ENCODE results near the gene TRMT1. TPM values are rescaled to one million over a fixed set of nuclear protein-coding genes. Genes with fewer than 3 reads are reported as not detected.

The TRMT1 gene
- total RNA-seq, 1 donor from 2014 or later: 35.0 TPM

DNA sequence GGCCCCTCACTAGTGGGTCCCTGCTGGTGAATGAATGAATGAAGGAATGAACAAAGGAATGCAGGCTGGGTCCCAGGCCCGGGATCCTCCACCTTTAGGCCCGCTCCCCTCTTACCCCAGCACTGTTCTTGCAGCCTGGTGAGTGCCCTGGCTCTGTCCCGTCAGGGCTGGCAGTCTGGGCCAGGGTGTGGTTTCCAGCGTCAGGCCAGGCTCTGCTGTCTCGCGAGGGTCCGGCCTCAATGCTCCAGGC lies 14.2 kb downstream of the TRMT1 start:
- no peak for DNase-seq (ENCODE audit: low spot score)

DNA sequence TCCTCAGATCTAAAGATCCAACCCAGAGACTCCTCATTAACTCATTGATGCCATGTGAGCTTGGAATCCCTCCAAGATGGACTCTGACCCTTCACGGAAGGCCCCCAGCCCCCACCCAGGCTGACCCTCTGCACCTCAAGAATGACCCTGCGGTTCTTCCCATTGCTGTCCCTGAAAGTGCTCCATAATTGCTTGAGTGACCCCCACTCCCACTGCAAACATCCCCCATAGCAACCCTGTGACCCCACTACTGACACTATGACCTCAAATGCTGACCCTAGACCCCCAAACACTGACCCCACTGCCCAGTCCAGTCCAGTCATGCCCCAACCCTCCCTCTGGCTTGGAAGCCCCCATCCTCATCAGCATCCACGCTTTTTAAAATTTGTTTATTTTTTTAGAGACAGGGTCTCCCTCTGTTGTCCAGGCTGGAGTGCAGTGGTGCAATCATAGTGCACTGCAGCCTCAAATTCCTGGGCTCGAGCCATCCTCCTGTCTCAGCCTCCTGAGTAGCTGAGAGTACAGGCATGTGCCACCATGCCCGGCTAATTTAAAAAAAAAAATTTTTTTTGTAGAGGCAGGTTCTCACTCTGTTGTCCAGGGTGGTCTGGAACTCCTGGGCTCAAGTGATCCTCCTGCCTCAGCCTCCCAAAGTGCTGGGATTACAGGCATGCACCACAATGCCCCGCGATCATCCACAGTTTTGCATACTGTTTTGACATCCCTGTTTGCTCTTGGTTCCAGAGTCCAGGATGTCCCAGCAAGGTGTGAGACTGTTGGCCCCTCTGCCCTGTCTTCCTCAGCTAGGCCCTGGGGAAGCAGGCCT lies 14.7 kb downstream of the TRMT1 start:
- no peak for DNase-seq (ENCODE audit: low spot score)

DNA sequence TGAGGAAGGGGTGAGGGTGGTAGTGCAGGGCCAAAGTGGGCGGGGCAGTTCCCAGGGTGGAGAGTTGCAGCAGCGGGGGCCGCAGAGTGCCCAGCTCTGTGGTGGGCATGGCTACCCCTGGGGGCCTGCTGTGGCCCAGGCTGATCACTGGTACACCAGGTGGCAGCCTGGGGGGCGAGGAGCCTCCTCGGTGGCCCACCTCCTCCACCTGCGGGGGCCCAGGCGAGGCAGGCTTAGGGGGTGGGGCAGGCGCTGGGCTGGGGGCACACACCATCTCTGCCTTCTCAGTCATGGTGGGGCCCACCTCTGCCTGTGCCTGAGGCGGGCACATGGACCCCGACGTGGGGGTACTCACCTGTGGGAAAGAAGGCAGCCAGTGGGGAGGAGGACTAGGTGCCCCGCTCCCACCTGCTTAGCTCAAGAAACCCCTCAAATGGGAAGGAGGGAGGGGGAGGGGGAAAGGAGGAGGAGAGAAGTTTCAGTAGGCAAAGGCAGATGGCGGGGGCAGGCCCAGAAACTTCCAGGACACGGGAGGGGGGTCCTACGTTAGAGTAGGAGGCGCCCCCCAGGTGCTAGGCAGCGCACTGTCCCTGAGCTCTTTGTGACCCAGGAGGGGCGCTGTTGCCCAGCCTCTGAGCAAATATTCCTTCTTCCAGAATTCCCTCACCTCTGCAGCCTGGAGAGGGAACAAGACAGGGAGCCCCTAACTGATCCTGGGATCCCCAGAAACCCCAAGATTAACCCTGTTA lies 15.5 kb downstream of the TRMT1 start:
- no peak for DNase-seq (ENCODE audit: low spot score)

DNA sequence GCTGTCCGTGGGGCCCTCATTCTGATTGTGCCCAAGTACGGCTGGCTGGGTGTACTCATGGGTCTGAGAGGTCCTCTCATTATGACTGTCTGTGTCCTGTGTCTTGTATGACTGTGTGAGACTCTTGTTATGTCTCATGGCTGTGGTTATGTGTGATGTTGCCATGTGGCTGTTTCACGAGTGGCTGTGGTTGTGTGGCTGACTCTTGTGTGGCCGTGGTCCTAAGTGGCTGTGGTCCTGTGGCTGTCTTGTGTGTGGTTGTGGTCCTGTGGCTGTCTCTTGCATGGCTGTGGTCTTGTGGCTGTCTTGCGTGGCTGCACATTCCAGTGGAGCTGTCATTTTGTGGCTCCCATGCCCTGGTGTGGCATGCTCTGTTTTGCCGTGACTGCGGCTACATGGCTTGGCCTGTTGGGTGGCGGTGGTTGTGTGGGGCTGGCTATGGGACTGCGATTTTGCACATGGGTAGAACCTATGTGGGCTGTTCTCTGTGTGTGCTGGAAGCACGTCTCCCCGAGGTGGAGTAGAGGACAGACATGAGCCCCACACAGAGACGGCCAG lies 16.4 kb downstream of the TRMT1 start:
- DNase-seq (ENCODE audit: low spot score): no peak

DNA sequence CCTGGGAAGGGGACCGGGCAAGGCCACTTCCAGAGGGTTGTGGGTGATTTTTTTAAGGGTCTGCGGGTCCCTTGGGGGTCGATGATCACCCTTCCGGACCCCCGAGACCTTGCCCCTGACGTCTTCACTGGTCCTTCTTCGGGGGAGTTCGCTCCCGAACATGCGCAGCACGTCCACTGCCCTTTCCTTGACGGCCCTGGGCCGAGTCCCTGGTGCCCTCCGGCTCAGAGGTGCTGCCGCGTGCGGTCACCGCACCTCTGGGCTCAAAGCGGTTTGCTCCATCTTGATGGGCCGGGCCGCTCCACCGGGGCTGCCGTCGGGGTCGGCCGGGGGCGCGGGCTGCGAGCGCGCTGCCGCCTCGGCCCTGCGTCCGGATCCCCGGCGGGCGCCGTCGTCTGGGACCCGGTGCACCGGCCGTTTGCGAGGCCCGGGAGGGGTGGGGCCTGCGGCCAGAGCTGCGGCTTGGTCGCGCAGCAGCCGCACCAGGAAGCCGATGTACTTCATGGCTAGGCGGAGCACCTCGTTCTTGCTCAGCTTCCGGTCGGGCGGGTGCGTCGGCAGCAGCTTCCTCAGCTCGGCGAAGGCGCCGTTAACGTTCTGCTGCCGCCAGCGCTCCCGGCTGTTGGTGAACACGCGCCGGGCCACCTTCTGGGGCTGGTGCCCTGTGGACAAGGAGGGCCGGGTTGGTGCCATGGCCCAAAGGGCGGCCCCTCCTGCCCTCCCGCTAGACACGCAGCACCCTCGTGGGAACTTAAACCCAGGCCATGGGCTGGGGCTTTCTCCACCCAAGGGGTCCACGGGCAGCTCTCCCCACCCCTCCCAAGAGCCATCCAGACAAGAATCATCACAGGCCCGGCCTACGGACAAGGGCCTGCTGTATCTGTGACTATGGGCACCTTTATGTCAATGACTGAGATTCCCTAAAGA lies 17.2 kb downstream of the TRMT1 start:
- DNase-seq (ENCODE audit: low spot score): peak; percentile 65

DNA sequence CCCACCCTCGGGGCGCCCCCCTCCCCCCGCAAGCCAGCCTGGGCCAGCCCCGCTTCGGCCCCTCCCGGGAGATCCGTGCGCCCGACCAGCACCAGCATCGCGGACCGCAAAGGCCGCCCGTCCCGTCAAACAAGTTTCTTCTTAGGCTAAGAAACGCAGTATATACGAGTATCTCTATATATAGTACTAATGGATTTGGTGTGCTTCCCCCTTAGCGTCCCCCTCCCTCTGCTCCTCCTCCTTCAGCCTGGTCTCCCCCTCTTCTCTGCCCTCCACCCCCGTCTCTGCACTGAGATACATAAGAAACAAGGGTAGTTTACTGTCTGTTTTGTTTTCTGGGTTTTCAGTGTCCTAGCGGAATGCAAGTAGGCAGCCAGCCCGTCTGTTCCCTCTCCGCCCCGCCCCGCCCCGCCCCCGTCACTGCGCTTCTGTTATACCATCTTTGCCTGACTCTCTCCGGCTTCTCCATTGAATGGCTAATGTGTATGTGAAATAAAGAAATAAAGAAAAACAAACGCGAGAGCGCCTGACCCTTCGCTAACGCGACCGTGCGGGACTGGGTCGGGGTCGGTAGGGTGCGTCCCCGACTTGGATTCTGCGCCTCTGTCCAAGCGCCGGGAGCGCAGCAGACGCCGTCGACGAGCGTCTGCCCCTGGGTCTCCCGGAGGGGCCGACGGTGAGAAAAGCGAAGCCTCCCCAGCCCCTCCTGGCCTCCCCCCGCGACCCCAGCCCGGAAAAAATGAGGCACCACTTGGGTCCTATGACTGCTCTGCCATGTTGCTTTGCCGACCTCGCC lies 18.1 kb downstream of the TRMT1 start:
- DNase-seq (ENCODE audit: low spot score): no peak

DNA sequence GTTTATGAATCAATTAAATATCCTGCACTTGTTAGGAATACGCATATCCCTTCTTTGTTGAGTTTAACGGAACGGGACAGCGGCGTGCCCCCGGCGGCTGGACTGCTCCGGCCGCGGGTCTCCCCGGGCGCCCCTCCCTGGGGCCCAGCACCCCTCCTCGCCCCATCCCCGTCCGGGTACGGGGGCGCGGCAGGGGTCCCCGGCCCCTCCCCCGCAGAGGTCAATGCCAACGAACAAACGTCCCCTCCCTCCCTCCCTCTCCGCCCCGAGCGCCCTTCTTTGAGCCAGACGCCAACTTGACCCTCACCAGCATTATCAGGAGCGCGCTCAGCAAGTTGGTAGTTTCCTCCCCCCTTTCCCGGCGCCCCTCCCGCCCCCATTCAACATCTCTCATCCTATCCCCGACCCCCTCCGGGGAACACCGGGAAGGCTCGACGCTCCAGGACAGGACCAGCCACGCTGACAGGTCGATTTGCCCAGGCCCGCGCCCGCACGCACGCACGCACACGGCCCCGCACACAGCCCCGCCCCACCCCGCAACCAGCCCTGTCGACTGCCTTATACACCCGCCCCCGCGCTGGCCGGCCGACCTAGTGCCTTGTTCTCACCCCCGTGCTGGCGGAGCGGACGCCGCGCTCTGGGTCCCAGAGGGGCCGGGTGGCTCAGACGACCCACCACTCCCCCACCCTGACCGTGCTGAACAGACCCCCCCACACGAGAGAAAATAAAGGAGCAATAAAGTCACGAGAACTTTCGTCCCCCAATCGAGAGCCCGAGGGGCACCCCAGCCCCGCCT lies 18.9 kb downstream of the TRMT1 start:
- no peak for DNase-seq (ENCODE audit: low spot score)

DNA sequence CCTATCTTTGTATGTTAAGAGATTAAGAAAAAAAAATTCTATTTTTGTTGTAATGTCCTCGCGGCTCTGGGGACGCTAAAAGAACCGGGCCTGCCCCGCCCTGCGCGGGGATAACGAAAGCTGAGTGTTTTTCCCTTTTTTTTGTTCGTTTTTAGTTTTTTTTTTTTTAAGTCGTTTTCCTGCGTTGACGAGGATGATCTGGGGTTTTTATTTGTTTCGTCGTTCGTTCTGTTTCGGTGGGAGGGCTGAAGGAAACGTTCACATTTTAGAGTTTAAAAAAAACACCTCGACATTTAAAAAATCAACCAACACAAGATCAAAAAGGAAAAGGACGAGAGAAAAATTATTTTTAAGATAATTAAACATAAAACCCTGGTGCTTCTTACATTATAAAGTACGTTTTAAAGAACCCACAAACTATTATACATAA lies 19.5 kb downstream of the TRMT1 start:
- no peak for DNase-seq (ENCODE audit: low spot score)

DNA sequence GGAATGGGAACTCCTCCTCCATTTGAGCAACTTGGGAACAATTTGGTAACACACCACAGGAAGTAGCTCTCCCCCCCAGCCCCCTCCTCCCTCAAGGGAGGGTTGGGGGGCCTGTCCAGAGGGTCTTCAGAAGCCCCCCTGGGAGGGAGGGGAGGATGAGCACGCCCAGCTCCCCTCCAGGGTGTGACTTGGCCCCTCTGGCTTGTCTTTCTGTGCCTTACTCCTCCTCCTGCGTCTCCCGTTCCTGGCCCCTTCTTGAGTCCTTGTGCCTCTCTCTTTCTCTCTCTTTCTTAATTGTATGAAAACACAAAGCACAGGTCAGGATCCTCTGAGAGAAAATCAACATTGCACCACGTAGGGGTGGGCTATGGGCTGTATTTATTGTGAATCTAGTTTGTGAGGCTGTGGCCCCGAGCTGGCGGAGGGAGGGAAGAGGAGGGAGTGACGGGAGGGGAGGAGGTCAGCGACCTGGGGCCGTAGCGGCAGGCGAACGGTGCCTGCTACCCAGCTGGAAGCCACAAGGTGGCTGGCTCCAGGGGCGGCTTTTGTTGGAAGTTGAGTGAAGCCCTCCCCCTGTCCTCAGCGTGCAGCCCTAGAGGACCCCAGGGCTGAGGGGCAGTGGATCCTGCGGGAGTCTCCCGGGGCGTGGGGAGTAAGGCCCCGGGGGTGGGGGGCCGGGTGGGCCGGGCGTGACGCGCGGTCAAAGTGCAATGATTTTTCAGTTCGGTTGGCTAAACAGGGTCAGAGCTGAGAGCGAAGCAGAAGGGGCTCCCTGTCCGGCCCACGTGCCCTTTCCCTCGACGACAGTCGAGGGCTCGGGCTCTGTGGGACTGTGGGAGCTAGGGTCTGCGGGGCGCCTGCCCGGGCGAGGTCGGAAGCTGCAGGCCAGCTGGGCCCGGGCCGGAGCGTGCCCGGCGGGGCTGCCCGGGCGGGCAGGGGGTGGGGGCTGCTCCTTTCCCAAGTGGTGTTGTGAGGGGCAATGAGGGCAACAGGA lies 20.3 kb downstream of the TRMT1 start:
- DNase-seq (ENCODE audit: low spot score): no peak

DNA sequence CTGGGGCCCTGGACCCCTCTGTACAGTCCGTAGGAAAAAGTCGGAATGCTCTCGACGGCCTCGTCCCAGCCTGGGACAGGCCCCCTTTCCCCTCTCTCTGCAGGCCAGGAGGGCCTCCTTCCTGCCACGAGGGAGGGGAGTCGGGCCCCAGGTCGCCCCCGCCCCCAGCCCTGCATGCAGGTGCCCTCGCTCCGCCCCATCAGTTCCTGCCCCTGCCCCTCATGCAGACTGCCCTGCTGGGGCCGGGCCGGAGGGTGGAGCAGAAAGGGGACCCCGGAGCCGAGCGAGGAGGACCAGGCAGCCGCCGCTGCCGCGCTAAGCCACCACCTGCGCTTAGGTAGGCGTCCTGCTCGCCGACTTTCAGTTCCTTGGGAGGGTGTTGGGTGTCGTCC lies 21.2 kb downstream of the TRMT1 start:
- no peak for DNase-seq (ENCODE audit: low spot score)

DNA sequence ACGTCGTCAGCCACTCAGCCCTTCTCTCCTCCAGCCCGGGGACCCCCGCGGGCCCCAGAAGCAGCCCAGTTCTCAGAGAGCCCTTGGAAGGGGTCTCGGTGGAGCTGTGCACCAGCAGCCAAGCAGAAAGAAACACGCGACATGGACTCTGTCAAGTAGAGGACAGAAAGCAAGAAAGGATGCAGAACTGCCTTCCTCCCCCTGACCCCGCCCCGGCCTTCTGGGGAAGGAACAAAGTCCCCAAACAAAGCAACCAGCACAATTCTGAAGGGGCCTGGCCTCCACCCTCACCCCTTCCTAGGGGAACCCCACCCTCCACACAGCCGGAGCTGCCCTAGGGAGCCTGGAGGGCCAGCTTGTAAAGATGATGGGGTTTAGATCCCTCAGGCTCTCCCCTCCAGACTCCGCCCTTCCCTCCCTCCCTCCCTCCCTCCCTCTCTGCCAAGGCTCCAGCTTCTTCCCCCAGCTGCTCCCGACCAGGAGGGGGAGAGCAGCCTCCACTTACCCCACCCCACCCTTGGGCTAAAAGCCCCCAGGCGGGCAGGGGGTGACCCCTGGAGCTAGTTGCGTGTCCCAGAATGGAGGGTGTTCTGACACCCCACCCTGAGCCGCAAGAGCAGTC lies 21.7 kb downstream of the TRMT1 start:
- no peak for DNase-seq (ENCODE audit: low spot score)

DNA sequence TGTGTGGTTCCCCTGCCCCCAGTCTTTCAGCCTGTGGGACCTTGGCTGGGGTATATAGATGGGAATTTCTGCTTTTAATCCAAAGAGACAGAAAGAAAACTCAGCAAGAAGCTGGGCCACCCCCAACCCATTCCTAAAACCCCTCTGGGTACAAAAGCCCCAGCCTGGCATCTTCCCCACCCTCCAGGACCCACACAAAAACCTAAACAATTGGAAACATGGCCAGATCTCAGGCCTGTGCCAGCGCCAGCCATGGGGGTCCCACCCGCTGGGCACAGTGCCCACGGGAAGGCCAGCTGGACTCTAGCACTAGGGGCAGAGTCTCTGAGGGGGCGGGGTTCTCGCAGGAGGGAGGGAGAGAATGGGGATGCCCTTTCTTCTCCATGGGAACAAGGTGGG lies 22.4 kb downstream of the TRMT1 start:
- no peak for DNase-seq (ENCODE audit: low spot score)

DNA sequence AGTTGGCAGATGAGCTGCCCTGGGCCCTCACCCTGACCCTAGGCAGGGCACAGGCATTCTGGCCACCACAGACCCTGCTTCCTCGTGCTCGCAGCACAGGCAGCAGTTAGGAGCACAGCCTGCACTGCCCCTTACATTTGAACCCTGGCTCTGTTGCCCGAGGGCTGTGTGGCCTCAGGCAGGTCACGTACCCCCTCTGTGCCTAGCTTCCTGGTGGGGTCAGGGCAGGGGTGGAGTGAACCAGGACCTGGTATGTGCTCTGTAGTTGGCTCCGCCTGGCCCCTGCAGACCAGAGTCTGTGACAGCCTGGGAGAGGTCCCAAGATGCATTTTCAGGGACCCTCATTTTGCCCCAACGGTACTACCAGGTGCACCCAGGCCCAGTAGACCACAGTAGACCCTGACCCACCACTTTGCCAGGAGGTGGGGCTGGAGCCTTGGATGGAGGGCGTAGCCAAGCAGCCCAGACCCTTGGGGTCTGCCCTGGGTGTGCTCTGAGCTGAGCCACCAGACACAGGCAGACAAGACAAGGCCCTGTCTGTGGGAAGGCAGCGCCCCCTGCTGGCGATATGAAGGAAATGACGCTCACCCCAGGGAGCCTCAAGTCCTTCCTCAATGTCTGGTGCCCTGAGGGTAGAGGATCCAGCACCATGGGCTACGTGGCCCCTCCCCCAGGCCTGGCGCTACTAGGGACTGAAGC lies 23.0 kb downstream of the TRMT1 start:
- peak; percentile 88 for DNase-seq (ENCODE audit: low spot score)

DNA sequence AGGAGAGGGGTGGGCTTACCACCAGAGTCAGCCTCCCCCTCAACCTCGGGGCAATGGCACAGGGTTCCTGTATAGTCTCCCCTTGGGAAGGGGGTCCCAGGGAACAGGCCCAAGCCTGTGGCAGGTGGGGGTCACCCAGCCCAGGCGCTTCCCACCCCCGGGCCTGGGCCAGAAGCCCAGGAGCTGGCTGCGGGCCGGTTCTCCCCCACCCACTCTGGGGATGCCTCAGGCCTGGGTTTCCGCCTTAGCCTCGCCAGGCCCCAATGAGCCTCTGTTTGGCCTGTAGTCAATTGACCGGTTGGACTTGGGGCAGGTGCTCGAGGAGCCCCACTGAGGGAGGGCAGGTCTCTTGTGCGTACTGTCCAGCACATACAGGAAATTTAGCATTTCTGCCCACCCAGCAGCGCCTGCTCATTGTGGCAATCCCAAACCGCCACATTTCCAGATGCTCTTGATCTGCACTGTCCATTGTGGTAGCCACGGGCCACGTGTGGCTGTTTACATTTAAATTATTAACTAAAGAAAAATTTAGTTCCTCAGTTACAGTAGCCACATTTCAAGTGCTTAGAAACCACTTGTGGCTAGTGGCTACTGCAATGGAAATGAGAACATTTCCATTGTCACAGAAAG lies 23.8 kb downstream of the TRMT1 start:
- DNase-seq (ENCODE audit: low spot score): no peak

DNA sequence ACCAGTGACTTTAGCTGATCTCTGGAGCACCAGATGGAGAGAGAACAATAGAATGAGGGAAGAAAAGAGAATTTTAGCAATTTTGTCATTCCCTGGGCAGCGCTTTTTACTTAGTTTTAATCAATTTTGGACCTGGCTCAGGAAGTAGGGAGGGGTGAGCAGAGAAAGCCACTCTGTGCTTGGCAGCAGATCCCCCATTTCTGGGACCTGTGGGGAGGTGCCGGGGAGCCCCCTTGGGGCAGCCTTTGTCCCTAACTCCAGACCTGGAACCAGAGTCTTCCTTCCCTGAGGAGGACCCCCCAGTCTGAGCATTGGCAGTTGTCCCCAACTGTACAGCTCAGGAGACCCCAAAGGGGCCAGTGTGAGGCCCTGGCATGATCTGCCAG lies 24.4 kb downstream of the TRMT1 start:
- DNase-seq (ENCODE audit: low spot score): no peak

DNA sequence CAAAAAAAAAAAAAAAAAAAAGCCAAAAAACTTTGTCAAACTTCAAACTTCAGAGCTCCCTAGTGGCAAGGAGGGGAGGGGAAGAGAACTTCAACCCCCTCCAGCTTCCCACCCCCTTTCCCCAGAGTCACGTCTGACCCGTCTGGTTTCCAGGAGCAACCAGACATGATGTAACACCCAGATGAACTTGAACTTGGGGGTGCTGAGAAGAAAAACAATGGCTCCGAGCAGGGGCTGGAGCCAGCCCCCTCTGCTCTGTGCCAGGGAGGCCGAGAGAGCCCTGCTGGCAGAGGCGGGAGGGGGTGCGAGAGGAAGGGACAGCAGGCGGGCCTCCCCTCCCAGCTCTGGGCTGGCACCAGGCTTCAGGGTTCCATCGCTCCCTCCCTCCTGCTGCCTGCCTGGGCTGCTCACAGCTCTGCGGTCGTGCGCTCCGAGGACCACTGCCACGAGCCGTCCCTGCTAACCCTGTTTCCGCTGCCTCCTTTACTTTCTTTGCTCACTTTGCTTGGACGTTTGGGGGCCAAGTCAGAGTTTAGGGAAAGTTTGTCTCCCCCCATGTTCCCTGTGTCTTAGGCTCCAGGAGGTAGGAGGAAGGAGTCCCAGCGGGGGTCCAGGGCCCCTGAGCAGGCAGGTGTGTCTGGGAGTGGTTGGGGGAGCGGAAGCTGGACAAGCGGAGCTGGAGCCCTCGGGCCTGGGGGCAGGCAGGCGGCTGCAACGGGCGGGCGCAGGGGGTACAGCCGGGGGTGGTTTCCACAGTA lies 25.0 kb downstream of the TRMT1 start:
- peak; percentile 63 for DNase-seq (ENCODE audit: low spot score)

Measured in mucosa of gallbladder (tissue), 1 donor.